HFF-Myc (cell line): Measurements from ENCODE around the gene NFIX.

Experiments used
- DNase-seq: peaks from one replicate; pipeline ENCODE4 v3.0.0-alpha.2; 2011; ENCODE audit warnings: low read depth; ENCODE audit errors: extremely low read depth
- H3K4me3 ChIP-seq: replicated peaks from 2 replicates; pipeline ENCODE4 v1.5.1; 2011; ENCODE audit warnings: low read depth, mild to moderate bottlenecking, control low read depth, low read length
- TF ChIP-seq, protein P1 (sequence below): IDR thresholded peaks from 2 replicates; pipeline ENCODE4 v1.5.1; 2012; ENCODE audit warnings: mild to moderate bottlenecking, low read depth, low read length, control low read depth; ENCODE audit errors: missing control alignments

Gene NFIX

DNA sequence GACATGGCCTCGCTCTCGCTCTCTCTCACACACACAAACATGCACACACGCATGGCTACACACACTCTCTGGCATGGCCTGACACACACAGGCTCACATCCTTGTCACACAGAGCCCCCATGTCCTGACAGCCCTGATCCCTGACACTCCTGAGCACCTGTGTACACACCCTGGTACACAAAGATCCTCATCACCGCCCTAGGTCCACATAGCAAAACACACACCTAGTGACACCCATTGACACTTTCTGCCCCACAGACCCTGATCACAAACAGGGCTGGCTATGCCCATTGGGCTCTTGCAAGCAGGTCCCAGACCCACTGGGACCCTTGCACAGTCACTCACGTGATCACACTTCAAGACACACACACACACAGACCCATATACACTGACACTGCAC lies 4.0 kb upstream of the NFIX start:
- DNase-seq = no peak
- TF ChIP-seq, protein P1, sequence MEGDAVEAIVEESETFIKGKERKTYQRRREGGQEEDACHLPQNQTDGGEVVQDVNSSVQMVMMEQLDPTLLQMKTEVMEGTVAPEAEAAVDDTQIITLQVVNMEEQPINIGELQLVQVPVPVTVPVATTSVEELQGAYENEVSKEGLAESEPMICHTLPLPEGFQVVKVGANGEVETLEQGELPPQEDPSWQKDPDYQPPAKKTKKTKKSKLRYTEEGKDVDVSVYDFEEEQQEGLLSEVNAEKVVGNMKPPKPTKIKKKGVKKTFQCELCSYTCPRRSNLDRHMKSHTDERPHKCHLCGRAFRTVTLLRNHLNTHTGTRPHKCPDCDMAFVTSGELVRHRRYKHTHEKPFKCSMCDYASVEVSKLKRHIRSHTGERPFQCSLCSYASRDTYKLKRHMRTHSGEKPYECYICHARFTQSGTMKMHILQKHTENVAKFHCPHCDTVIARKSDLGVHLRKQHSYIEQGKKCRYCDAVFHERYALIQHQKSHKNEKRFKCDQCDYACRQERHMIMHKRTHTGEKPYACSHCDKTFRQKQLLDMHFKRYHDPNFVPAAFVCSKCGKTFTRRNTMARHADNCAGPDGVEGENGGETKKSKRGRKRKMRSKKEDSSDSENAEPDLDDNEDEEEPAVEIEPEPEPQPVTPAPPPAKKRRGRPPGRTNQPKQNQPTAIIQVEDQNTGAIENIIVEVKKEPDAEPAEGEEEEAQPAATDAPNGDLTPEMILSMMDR = no peak
- no peak overlapping the region for H3K4me3 ChIP-seq

DNA sequence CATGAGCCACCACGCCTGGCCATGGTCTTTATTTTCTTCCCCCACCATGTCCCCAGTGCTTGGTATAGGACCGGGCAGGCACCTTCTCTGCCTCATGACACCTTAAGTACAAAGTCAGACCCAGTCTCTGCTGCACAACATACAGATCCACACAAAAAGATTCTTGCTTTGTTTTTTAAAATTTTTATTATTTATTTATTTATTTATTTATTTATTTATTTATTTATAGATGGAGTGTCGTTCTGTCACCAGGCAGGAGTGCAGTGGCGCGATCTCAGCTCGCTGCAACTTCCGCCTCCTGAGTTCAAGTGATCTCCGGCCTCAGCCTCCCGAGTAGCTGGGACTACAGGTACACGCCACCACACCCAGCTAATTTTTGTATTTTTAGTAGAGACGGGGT lies 2.5 kb upstream of the NFIX start:
- TF ChIP-seq, protein P1 = no peak
- DNase-seq = no peak

DNA sequence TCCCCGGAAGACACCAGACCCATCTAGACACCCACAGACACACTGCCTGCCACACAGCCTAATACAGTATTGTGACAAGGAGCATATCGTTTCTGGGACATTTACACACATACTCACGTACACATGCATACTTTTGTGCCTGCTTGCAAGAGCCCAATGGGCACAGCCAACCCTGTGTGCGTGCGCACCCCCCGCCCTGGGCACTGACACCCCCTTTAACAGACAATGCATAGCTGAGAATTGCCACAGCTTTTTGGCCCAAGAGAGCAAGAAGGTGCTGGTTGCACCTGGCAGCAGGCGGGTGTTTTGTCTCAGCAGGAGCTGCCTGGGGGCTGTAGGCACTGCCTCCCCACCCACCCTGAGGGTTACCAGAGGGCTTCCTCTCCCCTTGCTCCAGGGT lies 1.7 kb upstream of the NFIX start:
- DNase-seq = no peak
- H3K4me3 ChIP-seq = no peak overlapping the region
- TF ChIP-seq, protein P1 = no peak

More for the DNA sequence above, 2.5 kb upstream of the NFIX start:
- no peak overlapping the region for H3K4me3 ChIP-seq

DNA sequence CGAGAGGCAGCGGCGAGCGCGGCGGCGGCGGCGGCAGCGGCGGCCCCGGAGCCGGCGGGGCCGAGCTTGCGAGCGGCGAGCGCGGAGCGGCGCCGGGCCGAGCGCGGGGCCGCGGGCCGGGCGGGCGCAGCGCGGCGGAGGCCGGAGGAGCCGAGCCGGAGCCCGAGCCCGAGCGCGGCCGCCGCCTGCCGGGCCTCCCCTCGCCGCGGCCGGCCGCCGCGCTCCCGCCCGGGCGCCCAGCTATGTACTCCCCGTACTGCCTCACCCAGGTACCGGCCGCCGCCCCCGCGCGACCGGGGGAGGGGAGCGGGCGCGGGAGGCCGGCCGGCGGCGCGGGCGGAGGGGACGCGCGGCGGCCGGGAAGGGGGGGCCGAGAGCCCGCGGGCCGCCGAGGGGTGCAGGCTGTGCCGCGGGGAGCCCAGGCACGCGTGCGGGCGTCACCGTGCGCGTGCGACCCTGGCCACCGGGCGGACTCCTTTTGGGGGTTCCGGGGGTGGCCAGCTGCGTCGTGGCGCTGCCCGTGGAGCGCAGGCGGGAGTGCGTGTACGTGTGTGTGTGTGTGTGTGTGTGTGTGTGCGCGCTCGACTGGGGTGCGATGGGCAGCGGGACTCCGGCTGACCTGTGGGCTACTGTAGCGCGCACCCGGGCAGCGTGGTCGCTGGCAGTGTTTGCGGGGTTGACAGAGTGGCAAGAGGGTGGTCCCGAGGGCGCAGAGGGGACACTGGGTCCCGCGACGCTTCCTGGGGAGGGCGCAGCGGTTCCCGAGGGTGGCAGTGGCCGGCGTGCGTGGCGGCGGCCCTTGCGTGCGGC lies 526 bp downstream of the NFIX start:
- no peak for DNase-seq
- H3K4me3 ChIP-seq = peak overlapping the region; percentile 84
- TF ChIP-seq, protein P1 = no peak

DNA sequence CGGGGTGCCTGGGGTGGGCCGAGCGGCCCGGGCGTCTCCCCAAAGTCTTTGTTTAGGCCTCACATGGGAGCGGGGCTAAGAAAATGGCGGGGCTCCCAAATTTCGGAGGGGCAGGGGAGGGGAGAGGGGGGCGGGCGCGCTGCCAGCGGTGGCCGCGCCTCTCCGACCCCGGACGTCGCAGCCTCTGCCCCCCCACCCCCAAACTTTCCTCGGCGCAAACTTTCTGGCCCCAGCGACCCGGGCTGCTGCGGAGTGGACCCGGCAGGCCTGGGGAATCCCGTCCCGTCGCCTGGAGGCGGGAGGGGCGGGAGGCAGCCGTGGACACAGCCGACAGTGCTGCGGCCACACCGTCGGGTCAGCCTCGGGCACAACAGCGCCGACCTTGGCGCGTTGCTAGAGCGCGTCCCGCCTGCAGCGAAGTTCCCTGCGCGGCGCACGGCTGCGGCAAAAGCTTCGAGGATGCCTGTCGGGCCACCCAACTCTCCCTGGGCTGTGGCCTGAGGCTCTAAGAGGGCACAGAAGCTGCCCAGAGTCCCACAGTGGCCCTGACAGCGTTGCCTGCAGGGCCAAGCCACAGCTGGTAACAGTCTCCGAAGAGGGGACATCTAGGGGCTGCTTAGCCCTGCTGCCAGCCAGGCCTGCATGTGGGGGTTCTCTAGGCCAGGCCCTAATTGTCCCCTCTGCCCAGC lies 1.3 kb downstream of the NFIX start:
- DNase-seq = no peak
- TF ChIP-seq, protein P1 = no peak
- peak overlapping the region; percentile 84 for H3K4me3 ChIP-seq

DNA sequence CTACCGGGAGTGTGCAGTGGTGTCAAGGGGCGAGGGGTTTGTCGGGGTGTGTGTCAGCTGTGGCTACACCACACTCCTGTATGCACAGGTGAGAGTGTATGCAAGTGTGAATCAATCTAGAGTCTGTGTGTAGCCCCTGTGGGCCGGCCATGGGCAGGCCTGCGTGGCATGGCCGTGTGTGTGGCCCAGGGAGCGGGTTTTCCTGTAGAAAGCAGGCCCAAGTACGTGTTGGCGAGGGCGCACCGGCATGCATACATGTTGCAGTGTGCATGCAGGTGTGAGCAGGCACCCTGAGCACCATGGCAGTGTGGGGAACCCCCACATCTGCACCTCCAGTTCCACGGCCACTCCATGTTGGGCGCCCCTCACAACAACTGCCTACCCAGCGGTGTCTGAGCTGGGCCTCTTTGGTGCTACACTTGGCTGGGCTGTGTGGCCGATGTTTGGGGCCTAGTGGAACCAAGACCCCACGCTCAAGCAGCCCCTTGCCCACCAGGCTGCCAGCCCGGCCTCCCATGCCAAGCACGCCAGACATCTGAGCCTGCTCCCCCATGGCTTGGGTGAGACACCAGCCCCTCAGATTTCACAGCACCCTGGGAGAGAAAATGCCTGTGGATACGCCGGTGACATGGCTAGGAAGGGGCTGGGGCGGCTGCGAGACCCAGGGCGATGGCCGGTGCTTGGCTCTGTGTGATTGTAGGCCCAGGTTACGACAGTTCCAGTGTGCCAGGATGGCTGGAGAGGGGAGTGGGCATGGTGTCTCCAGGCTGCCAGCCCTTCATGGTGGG lies 2.1 kb downstream of the NFIX start:
- peak overlapping the region; percentile 84 for H3K4me3 ChIP-seq
- TF ChIP-seq, protein P1 = no peak
- no peak for DNase-seq
